ENCODE data around the gene GOLPH3.

GRCh38 chr5:32130865-32131264, 43.3 kb downstream of the GOLPH3 start:
- no peak for TF ChIP-seq CTCF (conservative IDR thresholded peaks at IDR 0.05; ENCODE audit: low read depth, low read length)
- TF ChIP-seq EZH2 (IDR thresholded peaks at IDR 0.05; ENCODE audit: low read length, unreplicated experiment): no peak
- TF ChIP-seq EZH2phosphoT487 (IDR thresholded peaks at IDR 0.05; ENCODE audit: borderline replicate concordance, low read length): no peak

All from PC-3 (cell line).